NCI-H82 treated with DMSO at 0.1 percent for 48 hours (cell line): ENCODE results near the gene LENEP.
A peak's percentile ranks its signal among the peaks of the same experiment; 100 is the strongest.

Source experiments
- DNase-seq: peaks from one replicate; lab custom pipeline; 2025; ENCODE audit not compliant: unreplicated experiment; lab: John Stamatoyannopoulos, UW

The LENEP gene

GRCh38 chr1:155010211-155010918 is 17.0 kb downstream of the LENEP start:
- no peak for DNase-seq

GRCh38 chr1:155011004-155011416 is 17.6 kb downstream of the LENEP start:
- DNase-seq, result peak; percentile 56

- DNase-seq, result no peak
Measured at GRCh38 chr1:155011437-155012025, 18.1 kb downstream of the LENEP start.

DNA sequence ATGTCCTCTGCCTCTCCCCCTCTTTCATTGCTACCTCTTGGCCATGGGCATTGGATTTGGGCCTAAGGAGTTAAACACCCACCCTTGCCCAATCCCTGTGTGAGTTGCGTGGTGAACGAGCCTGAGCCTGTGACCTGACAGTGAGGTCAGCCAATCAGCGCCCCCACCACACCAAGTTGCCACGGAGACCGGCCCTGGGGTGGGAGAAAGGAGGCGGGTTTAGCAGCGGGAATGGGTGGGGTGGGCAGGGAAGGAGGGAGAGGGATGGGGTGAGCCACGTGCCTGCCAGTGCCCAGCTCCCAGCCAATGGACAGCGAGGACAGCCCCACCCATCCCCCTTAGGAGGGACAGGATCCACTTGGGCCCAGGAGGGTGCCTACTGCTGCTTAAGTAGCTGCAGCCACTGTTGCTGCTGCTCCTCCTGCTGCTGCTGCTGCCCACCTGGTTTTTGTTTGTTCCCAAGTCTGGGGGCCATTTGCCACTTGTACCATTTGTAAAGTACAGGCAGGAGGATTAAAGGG is 18.7 kb downstream of the LENEP start:
- DNase-seq, result peak; percentile 98

GRCh38 chr1:155012776-155013602 is 19.6 kb downstream of the LENEP start:
- DNase-seq, result no peak

DNA sequence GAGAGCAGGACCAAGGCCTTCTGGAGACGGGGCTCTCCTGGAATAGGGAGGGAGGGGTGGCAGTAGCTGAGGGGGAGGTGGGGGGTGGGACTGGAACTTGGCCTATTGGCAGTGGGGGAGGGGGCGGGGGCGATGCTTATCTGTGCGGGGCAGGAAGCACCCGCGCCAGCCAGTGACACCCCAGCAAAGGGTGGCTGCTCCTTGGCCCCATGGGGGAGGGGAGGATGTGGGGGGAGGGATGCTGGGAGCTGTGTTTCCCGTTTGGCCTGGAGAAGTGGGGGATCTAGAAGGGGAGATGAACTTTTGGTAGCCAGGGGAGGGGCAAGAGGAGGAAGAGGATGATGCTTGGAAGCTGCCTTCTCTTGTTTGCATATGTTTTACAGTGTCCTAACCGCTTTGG is 20.2 kb downstream of the LENEP start:
- no peak for DNase-seq

DNA sequence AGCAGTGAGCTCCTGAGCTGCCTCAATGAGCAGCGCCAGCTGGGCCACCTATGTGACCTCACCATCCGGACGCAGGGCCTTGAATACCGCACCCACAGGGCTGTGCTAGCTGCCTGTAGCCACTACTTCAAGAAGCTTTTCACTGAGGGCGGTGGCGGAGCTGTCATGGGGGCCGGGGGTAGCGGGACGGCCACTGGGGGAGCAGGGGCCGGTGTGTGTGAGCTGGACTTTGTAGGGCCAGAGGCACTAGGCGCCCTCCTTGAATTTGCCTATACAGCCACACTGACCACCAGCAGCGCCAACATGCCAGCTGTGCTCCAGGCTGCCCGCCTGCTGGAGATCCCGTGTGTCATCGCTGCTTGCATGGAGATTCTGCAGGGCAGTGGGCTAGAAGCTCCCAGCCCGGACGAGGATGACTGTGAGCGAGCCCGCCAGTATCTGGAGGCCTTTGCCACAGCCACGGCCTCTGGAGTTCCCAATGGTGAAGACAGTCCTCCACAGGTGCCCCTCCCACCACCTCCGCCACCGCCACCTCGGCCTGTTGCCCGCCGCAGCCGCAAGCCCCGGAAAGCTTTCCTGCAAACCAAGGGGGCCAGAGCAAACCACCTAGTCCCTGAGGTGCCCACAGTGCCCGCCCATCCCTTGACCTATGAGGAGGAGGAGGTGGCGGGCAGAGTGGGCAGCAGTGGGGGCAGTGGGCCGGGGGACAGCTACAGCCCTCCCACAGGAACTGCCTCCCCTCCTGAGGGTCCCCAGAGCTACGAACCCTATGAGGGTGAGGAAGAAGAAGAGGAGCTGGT is 21.5 kb downstream of the LENEP start:
- no peak for DNase-seq

DNA sequence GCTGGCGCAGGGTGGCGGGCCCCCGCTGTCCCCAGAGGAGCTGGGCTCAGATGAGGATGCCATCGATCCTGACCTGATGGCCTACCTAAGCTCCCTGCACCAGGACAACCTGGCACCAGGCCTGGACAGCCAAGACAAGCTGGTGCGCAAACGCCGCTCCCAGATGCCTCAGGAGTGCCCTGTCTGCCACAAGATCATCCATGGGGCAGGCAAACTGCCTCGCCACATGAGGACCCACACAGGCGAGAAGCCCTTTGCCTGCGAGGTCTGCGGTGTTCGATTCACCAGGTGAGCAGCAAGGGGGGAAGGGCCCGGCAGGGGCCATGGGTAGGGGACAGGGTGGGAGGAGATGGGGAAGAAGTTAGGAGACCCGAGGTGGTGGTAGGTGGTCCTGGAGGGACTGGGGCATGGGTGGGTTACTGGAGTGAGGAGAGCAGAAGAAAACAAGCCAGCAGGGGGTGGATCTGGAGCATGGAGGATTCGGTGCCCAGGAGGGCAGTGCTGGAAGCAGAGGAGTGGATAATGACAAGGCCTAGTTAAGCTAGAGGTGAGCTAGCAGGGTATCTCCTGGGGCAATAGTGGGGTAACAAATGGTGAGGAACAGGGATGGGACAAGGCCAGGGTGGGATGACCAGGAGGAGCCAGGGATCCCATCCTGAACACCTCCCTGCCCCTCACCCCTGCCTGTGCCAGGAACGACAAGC is 22.3 kb downstream of the LENEP start:
- DNase-seq, result no peak

DNA sequence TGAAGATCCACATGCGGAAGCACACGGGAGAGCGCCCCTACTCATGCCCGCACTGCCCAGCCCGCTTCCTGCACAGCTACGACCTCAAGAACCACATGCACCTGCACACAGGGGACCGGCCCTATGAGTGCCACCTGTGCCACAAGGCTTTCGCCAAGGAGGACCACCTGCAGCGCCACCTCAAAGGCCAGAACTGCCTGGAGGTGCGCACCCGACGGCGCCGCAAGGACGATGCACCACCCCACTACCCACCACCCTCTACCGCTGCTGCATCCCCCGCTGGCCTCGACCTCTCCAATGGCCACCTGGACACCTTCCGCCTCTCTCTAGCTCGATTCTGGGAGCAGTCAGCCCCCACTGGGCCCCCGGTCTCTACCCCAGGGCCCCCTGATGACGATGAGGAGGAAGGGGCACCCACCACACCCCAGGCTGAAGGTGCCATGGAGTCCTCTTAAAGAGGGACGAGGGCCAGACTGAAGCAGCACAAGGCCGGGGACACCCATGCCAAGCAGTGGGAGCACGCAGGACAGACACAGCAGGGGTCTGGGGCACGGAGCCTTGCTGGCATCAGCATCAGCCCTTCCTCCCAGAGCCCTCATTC is 22.9 kb downstream of the LENEP start:
- no peak for DNase-seq

- peak; percentile 85 for DNase-seq
Measured at GRCh38 chr1:155017041-155017945, 23.9 kb downstream of the LENEP start.

GRCh38 chr1:155017946-155018316 is 24.5 kb downstream of the LENEP start:
- DNase-seq, result no peak

DNA sequence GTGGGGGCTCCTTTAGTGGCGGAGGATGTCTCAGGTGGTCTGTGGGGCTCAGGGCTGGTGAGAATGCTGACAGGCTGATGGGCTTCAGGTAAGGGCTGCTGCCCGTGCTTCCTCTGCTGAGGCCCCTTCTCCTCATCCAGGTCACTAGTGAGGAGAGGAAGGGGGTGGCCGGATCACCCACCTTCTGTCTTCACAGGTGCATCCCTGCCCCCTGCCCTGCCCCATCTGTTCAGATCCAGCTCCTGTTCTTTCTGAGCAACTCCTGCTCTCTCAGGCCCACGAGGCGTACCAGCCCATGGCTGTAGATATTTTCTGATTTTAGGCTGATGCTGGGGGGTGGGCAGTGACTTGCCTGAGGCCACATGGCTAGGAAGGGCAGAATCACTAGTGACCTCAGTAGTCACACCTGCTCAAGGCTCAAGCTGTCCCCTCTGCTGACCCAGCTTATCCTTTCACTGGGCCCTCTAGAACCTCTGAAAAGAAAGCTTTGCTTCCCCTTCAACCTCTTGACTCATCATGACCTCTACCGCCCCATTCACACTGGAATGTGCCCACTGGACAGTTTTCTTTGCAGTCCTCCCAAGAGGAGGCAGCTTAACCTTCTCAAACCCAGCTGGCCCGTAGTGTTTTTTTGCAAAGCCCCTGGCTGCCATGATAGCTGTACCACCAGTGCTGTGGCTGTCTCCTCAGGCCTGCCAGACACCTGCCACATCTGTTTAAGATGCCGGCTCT is 25.4 kb downstream of the LENEP start:
- DNase-seq, result no peak

DNA sequence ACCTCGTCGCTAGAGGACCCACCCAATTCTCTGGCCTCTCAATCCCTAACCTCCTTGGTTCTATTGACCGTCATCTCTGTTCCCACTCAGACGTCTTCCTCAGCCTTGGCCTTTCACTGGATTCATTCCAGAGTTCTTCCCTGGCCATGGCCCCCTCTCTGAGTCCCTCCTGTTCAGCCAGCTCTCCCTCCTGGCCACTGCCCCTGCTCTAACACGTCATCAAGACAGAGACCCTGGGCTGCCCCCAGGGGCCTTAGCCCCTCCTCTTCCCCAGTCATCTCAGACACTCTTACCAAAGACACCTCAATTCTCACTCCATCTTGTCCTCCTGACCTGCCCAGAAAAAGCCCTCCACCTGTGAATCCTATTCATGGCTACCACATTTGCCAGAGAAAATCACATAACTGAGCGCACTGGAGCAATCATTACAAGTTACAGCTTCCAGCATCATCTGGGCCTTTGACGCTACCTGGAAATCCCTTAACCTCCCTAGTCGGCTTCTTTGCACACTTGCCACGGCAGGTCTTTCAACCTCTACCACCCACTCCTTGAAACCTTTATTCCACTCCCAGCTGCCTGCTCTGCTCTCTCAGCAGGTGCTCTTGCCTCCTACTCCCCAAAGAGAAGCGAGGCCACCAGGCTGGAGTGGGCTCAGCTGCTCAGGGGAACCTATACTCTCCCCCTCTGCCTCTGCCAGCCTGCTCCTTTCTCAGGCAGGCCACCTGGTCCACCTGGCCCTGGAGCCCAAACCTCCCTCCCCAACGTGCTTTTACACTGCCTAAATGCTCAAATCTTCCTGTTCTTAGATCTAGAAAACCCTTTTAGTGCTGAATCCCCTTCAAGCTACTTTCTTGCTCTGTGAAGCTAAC is 26.2 kb downstream of the LENEP start:
- no peak for DNase-seq

DNA sequence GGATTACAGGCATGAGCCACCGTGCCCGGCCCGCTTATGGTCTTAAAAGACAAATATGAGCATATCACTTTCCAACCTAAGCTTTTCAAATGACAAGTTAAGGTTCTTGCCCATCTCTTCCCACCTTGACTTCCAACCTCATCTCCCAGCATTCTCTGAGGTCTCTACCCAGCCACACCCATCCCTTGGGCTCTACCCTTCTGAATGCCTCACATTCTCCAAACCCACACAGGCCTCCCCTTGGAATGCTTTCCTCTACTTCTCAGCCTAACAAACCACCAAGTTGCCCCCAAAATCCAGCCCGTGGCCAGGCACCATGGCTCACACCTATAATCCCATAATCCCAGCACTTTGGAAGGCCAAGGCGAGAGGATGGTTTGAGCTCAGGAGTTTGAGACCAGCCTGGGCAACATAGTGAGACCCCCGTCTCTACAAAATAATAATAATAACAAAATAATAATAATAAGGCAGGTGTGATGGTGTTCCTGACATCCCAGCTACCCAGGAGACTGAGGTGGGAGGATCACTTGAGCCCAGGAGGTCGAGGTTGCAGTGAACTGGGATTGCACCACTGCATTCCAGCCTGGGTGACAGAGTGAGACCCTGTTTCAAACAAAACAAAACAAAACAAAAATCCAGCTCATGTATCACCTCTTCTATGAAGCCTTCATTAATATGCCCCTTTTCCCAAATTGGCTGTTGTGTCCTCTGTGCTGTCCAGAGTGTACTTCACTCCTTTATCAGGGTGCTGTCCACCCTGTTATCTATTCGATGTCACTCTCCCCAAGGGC is 28.9 kb downstream of the LENEP start:
- DNase-seq, result no peak

GRCh38 chr1:155022927-155023236 is 29.5 kb downstream of the LENEP start:
- DNase-seq, result no peak

DNA sequence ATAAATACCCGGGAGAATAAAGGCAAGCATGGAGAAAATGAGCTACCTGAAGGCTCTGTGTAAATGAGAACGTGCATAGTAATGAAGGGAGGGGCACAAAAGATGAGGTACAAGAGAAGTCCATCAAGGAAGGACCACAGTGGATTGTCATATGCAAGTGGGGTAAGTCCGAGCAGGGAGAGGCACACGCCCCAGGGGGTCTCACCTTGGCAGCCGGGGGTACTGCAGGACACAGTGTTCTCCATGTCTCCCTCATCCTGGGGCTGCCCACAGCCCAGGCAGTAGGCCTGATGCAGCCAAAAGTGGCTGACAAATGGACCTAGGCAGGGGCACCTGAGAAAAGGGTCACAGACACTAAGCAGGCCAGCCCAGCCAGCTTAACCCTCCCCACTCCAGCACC is 30.2 kb downstream of the LENEP start:
- DNase-seq, result no peak

- DNase-seq, result no peak
Measured at GRCh38 chr1:155024315-155024714, 30.9 kb downstream of the LENEP start.
